HG02943 (cell line): ENCODE measurements around the gene GPATCH4.

Source experiments
- ATAC-seq: cut with Tn5 transposase; IDR thresholded peaks from one replicate; pipeline ENCODE4 v1.9.1; 2021; ENCODE audit warnings: mild to moderate bottlenecking, low read depth, moderate library complexity; ENCODE audit not compliant: unreplicated experiment

The GPATCH4 gene

GRCh38 chr1:156551869-156552268 is 49.4 kb downstream of the GPATCH4 start:
- no peak for ATAC-seq

GRCh38 chr1:156551066-156551643 is 50.1 kb downstream of the GPATCH4 start:
- no peak for ATAC-seq

GRCh38 chr1:156550346-156550745 is 50.9 kb downstream of the GPATCH4 start:
- ATAC-seq = no peak

- no peak for ATAC-seq
Measured at GRCh38 chr1:156549831-156550230, 51.4 kb downstream of the GPATCH4 start.

- ATAC-seq = no peak
Measured at GRCh38 chr1:156549390-156549789, 51.9 kb downstream of the GPATCH4 start.

GRCh38 chr1:156547982-156548381 is 53.3 kb downstream of the GPATCH4 start:
- ATAC-seq = no peak

- ATAC-seq = no peak
Measured at GRCh38 chr1:156547434-156547833, 53.8 kb downstream of the GPATCH4 start.

GRCh38 chr1:156546267-156546666 is 55.0 kb downstream of the GPATCH4 start:
- no peak for ATAC-seq

- ATAC-seq = no peak
Measured at GRCh38 chr1:156544592-156545102, 56.6 kb downstream of the GPATCH4 start.
